Hepatocyte (in vitro differentiated cells): ENCODE measurements around the gene CARD14. TPM values are rescaled to one million over a fixed set of nuclear protein-coding genes. Genes with fewer than 3 reads are reported as not detected.

Source experiments
- DNase-seq: peaks from one replicate; pipeline ENCODE4 v3.0.0-alpha.2; 2016; ENCODE audit warnings: low spot score
- H2AFZ ChIP-seq: fragments of 200-600 bp; sonication (generic); 2 replicates; pipeline ENCODE4 v1.6.0; 2016; ENCODE audit warnings: antibody characterized with exemption, mild to moderate bottlenecking
- H3K27ac ChIP-seq: fragments of 200-600 bp; sonication (generic); 2 replicates; pipeline ENCODE4 v1.5.1; 2016; ENCODE audit warnings: mild to moderate bottlenecking
- H3K27me3 ChIP-seq: fragments of 200-600 bp; sonication (generic); 2 replicates; pipeline ENCODE4 v1.6.1; 2016
- H3K36me3 ChIP-seq: fragments of 200-600 bp; sonication (generic); replicated peaks from 2 replicates; pipeline ENCODE4 v1.5.1; 2016; ENCODE audit warnings: low read depth; ENCODE audit not compliant: insufficient read depth
- H3K4me1 ChIP-seq: fragments of 200-600 bp; sonication (generic); 2 replicates; pipeline ENCODE4 v1.5.1; 2016; ENCODE audit warnings: mild to moderate bottlenecking, moderate library complexity; ENCODE audit not compliant: insufficient read depth
- H3K4me2 ChIP-seq: fragments of 200-600 bp; sonication (generic); 2 replicates; pipeline ENCODE4 v1.6.0; 2016
- H3K4me3 ChIP-seq: fragments of 200-600 bp; sonication (generic); 2 replicates; pipeline ENCODE4 v1.5.1; 2016; ENCODE audit warnings: mild to moderate bottlenecking
- H3K79me2 ChIP-seq: fragments of 200-600 bp; sonication (generic); 2 replicates; pipeline ENCODE4 v1.6.0; 2017; ENCODE audit warnings: mild to moderate bottlenecking
- H3K9me2 ChIP-seq: fragments of 200-600 bp; sonication (generic); replicated peaks from 2 replicates; pipeline ENCODE4 v1.6.0; 2017; ENCODE audit warnings: mild to moderate bottlenecking; ENCODE audit not compliant: insufficient read depth
- H3K9me3 ChIP-seq: fragments of 200-600 bp; sonication (generic); 2 replicates; pipeline ENCODE4 v1.5.1; 2016; ENCODE audit warnings: low read depth, mild to moderate bottlenecking
- H4K20me1 ChIP-seq: fragments of 200-600 bp; sonication (generic); 2 replicates; pipeline ENCODE4 v1.6.0; 2016; ENCODE audit warnings: mild to moderate bottlenecking; ENCODE audit not compliant: insufficient read depth, poor library complexity, severe bottlenecking
- EZH2 ChIP-seq: fragments of 200-600 bp; sonication (generic); IDR thresholded peaks from 2 replicates; pipeline ENCODE4 v1.6.1; 2016; ENCODE audit warnings: antibody characterized with exemption, mild to moderate bottlenecking, borderline replicate concordance
- EZH2phosphoT487 ChIP-seq: fragments of 200-600 bp; sonication (generic); IDR thresholded peaks from one replicate; pipeline ENCODE4 v1.6.1; 2018; ENCODE audit warnings: antibody characterized with exemption, mild to moderate bottlenecking, low read depth, moderate library complexity; ENCODE audit not compliant: unreplicated experiment, severe bottlenecking
- WGBS: methylation state at CpG from one replicate; pipeline ENCODE4 v1.1.6; 2016; ENCODE audit warnings: low lambda C conversion rate; ENCODE audit errors: missing lambda C conversion rate; 5-methylcytosine and 5-hydroxymethylcytosine counted together
- polyA plus RNA-seq: library from polyadenylated mRNA; unstranded; fragments of >200 nt; fragmentation: Nextera tagmentation; extraction: Ambion mirVana; gene quantifications from 2 replicates; pipeline ENCODE4 v1.2.1, GENCODE V29; 2016
- total RNA-seq: library from RNA; depleted of rRNA; stranded (reverse); fragments of >200 nt; gene quantifications from 2 replicates; pipeline ENCODE4 v1.2.3, GENCODE V29; 2014
- TF ChIP-seq, protein P1 (sequence below): fragments of 200-600 bp; sonication (generic); IDR thresholded peaks from 2 replicates; pipeline ENCODE4 v1.5.1; 2016; ENCODE audit warnings: antibody characterized with exemption, mild to moderate bottlenecking; ENCODE audit not compliant: poor library complexity

CARD14 gene
- total and polyA plus RNA-seq, 2 experiments from 2014 or later = 0.17 TPM

DNA sequence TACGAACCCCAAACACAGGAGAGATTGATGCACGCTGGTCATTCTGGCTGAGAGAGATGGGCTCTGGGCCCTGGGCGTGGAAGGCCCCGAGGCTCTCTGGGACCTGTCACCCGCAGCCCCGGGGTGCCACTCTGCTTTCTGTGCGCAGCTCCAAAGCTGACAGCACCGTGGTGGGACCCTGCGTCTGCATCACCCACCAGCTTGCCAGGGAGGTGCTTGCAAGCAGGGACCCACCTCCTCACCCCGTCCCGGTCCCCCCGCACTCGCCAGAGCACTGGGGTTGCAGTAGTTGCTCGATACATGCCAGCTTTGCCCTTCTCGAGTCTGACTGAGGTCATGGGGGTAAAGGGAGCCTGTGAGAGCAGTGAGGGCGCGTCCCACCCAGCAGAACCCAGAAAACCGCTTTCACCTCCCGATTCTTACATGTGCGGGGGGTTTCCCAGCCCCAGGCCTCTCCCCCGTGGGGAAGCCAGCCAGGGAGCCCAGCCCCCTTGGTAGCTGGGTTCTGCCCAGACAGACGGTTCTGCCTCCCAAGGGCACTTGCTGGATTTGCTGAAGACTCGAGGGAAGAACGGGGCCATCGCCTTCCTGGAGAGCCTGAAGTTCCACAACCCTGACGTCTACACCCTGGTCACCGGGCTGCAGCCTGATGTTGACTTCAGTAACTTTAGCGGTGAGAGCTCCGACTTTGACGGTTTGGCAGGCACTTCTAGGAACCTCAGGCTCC is 12.5 kb downstream of the CARD14 start:
- Histone ChIP-seq H2AFZ (no peak overlapping the region), H3K9me3 (no peaks in the 10 kb centered on the region), H3K4me1 (no peaks in the 10 kb centered on the region), H4K20me1 (no peaks in the 10 kb centered on the region), H3K79me2 (no peaks in the 10 kb centered on the region), H3K27ac (no peak overlapping the region), H3K36me3 (no peaks in the 10 kb centered on the region), H3K27me3 (no peaks in the 10 kb centered on the region), H3K4me2 (no peak overlapping the region), H3K4me3 (no peak overlapping the region), H3K9me2 (no peaks in the 10 kb centered on the region)
- no peak for TF ChIP-seq EZH2
- TF ChIP-seq, protein P1, sequence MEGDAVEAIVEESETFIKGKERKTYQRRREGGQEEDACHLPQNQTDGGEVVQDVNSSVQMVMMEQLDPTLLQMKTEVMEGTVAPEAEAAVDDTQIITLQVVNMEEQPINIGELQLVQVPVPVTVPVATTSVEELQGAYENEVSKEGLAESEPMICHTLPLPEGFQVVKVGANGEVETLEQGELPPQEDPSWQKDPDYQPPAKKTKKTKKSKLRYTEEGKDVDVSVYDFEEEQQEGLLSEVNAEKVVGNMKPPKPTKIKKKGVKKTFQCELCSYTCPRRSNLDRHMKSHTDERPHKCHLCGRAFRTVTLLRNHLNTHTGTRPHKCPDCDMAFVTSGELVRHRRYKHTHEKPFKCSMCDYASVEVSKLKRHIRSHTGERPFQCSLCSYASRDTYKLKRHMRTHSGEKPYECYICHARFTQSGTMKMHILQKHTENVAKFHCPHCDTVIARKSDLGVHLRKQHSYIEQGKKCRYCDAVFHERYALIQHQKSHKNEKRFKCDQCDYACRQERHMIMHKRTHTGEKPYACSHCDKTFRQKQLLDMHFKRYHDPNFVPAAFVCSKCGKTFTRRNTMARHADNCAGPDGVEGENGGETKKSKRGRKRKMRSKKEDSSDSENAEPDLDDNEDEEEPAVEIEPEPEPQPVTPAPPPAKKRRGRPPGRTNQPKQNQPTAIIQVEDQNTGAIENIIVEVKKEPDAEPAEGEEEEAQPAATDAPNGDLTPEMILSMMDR = no peak
- no peak for TF ChIP-seq EZH2phosphoT487
- DNase-seq = no peak
- 91% methylated on average over 25 of the region's 30 CpGs for WGBS

DNA sequence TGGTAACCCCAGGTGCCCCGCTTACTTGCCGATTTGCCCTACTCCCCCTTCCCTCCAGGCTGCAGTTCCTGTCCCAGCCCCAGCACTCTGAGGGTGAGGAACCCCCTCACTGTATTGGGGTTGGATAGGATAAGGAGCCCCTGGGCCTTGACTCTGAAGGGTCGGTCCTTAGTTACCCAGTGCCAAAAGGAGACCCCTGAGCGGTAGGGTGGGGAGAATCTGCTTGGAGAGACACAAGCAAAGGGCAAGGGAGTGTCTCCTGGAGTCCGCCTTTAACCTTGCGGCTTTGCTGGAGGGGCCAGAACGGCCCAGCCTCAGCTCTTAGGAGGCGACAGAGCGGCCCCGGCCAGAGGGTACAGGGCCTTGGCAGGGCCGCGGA is 13.0 kb downstream of the CARD14 start:
- WGBS = 93% methylated on average over 12 of the region's 12 CpGs
- Histone ChIP-seq H4K20me1 (no peaks in the 10 kb centered on the region), H2AFZ (no peak overlapping the region), H3K4me3 (no peak overlapping the region), H3K79me2 (no peaks in the 10 kb centered on the region), H3K27ac (no peak overlapping the region), H3K36me3 (no peaks in the 10 kb centered on the region), H3K27me3 (no peaks in the 10 kb centered on the region), H3K4me2 (no peak overlapping the region), H3K9me2 (no peaks in the 10 kb centered on the region), H3K9me3 (no peaks in the 10 kb centered on the region), H3K4me1 (no peaks in the 10 kb centered on the region)
- TF ChIP-seq, protein P1 = no peak
- TF ChIP-seq EZH2phosphoT487 (no peak), EZH2 (no peak)
- no peak for DNase-seq

DNA sequence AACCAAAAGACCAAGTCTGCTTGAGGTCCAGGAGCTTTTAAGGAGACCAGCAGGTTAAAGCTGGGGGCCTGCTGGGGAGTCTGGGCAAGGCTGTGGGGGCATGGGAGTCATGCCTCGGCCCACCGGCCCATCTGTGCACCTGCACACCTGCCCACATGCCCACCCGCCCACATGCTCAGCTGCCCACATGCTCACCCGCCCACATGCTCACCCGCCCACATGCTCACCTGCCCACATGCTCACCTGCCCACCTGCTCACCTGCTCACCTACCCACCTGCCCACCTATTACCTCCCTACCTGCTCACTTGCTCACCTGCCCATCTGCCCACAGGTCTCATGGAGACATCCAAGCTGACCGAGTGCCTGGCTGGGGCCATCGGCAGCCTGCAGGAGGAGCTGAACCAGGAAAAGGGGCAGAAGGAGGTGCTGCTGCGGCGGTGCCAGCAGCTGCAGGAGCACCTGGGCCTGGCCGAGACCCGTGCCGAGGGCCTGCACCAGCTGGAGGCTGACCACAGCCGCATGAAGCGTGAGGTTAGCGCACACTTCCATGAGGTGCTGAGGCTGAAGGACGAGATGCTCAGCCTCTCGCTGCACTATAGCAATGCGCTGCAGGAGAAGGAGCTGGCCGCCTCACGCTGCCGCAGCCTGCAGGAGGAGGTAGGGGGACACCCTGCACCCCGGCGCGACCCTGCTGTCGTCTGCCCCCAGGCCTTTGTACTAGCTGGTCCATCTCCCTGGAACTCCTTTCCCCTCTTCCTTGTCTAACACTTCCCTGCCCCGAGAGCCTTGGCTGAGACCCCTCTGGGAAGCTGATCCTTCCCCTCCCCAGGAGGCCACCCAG is 14.0 kb downstream of the CARD14 start:
- no peak for DNase-seq
- Histone ChIP-seq H3K4me1 (no peaks in the 10 kb centered on the region), H3K36me3 (no peaks in the 10 kb centered on the region), H3K4me2 (no peak overlapping the region), H3K27ac (no peak overlapping the region), H2AFZ (no peak overlapping the region), H3K4me3 (no peak overlapping the region), H3K27me3 (no peaks in the 10 kb centered on the region), H3K79me2 (no peaks in the 10 kb centered on the region), H3K9me3 (no peaks in the 10 kb centered on the region), H3K9me2 (no peaks in the 10 kb centered on the region), H4K20me1 (no peaks in the 10 kb centered on the region)
- TF ChIP-seq EZH2 = no peak
- TF ChIP-seq EZH2phosphoT487 = no peak
- TF ChIP-seq, protein P1 = no peak
- 80% methylated on average over 21 of the region's 26 CpGs for WGBS
